GM18861 (cell line): ENCODE data around the gene FADD.

Source experiments
- ATAC-seq: cut with Tn5 transposase; IDR thresholded peaks from one replicate; pipeline ENCODE4 v1.9.1; 2021; ENCODE audit not compliant: unreplicated experiment

Gene FADD

GRCh38 chr11:70202920-70203750 is at the start of gene FADD:
Gene FADD (plus strand): TSS chr11:70203296. CDS start chr11:70203460, 164 bp downstream.
- ATAC-seq: peak; percentile 68

DNA sequence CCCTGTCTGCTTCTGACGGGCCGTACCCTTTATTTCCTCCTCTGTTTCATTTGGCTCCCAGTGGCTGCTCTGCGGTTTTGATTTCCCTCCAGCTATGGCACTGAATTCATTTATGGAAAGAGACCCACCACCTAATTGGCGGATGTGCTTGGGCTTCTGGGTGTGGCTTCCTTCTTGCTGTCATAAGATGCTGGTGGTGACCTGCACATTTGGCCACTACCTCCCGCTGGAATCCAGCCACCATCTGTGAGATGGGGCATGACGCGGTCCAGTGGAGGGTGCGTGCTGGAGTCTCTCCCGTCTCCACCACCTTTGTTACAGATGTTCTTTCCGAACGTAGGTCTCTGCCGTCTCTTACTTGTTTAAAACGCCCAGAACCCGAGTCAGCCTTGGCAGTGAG is 47.7 kb upstream of the FADD start:
- ATAC-seq: no peak

- no peak for ATAC-seq
Observed at GRCh38 chr11:70156291-70157037, 46.6 kb upstream of the FADD start.

- ATAC-seq: no peak
Observed at GRCh38 chr11:70158201-70158600, 44.9 kb upstream of the FADD start.

GRCh38 chr11:70158757-70159389 is 44.2 kb upstream of the FADD start:
- no peak for ATAC-seq

DNA sequence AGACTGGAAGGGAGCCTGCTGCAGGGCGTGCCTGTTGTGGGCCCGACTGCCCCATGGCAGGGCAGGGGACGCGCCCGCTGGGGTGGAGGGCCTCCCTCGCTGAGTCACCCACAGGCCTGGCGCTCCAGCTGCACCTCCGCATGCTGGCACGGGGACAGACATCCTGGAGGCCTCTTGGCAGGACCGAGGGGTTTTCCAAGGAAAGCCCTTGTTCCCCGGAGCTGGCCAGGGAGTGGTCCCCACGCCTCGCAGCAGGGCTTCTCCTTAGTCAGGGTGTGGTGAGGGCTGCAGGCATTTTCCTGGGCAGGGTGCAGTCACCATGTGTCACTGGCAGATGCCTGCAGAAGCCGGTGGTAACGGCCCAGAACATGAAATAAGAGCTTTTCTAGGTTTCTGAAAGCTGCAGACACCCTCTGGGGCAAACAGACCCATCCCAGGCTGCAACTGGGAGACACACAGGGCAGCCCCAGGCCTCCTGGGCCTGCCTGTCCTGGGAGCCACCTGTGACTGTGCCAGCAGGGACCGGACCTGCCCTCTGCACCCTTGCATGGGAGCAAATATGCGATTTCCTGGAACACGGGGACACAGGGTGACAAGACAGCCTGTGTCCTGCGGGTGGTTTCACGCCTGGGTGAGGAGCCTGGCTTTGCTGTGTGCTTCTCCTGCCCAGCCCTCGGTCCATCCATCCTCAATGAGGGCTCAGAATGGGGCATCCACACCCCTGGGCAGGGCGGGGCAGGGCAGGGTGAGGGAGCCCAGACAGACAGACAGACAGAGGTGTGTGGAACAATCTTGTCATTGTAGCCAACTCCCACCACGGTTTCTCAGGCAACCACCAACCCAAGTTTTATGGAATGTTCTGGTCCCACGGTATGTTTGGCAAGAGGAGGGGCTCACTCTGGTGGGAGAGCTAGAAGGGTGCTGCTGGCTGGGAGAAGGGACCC is 43.2 kb upstream of the FADD start:
- no peak for ATAC-seq

GRCh38 chr11:70161043-70161625 is 42.0 kb upstream of the FADD start:
- no peak for ATAC-seq

- ATAC-seq: no peak
Observed at GRCh38 chr11:70164705-70165104, 38.4 kb upstream of the FADD start.

- no peak for ATAC-seq
Observed at GRCh38 chr11:70167120-70167519, 36.0 kb upstream of the FADD start.

GRCh38 chr11:70167723-70168404 is 35.2 kb upstream of the FADD start:
- no peak for ATAC-seq

DNA sequence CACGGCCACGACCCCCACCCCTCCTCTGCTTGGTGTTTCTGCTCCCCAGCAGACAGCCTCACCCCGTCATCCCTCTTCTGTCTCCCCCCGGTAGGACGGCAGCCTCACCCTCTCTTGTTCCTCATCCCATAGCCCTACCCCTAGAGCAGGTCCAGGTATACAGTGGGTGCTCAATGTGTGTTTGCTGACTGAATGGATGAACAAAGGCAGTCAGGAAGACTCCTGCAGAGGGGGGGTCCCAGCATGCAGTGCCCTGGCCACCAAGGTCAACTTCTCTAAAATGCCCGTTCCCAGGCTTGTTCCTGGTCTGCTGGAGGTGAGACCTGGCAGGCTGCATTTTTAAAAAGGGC is 34.7 kb upstream of the FADD start:
- no peak for ATAC-seq

DNA sequence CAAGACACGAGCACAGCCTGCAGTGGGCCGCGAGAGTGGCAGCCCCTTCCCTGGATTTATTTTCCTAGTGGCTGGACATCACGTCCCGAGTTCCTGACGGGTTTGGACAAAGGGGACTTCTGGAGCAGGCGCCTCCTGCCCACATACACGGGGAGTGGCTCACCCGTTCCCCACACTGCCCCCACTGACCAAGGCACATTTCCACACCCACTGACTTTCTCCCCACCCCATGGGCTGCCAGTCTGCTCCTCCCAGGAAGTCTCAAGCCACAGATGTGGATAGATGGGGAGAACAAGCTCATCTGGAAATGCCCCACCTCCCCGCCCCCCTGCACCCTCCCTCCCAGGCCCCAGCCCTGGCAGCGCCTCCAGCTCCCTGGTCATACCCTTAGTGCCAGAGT is 34.0 kb upstream of the FADD start:
- no peak for ATAC-seq

DNA sequence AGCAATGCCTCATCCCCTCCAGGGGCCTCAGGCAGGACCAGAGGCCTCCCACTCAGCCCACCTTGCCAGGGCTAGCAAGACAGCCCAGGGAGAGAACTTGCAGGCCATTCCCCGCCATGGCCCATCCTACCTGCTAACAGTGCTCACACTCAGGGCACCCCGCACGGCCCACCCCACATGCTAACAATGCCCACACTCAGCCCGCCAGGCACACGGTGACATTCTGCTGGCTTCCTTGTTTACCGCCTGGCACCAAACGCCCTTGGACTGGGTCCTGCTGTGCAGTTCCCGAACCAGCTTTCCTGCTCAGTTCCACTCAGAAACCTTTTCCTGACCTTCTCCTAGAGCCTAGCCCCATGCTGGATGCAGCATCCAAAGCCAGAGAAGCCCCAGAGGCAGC is 33.5 kb upstream of the FADD start:
- ATAC-seq: no peak

- ATAC-seq: no peak
Observed at GRCh38 chr11:70170596-70171210, 32.4 kb upstream of the FADD start.

- ATAC-seq: no peak
Observed at GRCh38 chr11:70173018-70173417, 30.1 kb upstream of the FADD start.

DNA sequence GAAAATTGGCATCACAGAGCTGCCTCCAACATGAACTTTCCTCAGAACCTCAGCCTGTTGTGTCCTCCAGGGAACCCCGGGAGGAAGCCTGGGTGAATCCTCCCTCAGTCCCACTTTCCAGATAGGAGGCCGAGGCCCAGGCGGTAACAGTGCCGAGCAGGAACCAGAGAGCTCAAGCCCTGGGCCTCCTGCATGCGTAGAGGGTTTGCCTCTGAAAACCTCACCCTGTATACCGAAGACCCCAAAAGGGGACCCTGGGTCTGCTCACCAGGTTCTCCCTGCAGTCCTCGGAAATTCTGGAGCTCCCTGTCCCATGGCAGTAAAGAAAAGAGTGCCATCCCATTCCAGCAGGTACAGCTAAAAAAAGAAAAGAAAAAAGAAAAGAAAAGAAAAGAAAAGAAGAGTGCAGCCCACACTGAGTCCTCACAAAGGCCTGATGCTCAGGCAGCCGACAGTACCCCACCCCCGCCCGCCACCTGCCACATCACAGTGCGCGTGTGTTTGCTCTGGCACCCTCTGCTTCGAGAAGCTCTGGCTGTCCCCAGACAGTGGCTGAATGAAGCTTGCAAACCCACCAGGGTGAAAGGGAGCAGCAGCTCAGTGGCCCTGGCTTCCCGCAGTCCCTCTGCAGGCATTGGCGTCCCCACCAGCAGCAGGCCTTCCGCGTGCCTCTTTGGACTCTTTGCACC is 28.4 kb upstream of the FADD start:
- ATAC-seq: no peak

- ATAC-seq: no peak
Observed at GRCh38 chr11:70175236-70175698, 27.8 kb upstream of the FADD start.

DNA sequence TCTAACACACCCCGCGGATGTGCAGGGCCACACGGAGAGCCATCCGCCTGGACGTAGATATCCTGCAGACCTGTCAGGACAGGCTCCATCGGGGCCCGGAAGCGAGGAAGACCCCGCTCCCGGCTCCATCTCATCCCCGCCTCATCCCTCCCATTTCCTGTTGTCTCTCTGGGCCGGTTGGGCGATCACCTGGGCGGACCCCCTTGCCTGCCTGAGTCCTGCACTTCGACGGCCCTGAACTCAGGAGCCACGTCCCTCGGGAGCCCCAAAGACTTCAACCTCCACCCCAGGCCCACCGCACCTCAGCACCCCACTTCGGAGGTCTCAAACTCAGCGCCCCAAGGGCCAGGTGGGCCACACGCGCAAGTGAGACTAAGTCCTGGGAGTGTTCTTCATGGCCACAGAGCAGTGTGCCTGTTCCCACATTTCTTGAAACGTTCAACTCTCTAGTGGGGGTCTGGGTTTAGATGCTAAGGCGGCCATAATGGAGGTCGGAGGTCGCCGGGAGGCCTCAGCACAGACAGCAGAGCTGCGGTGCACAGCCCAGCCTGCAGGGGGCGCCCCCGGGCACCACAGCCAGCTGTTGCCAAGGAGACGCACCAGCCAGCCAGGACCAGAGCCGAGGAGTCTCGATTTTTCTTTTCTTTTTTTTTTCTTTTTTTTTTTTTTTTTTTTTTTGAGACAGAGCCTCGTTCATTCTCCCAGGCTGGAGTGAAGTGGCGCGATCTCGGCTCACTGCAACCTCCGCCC is 26.0 kb upstream of the FADD start:
- no peak for ATAC-seq
